B cell (primary cell): ENCODE data around the gene DGKZ. TPM values are rescaled to one million over a fixed set of nuclear protein-coding genes. Genes with fewer than 3 reads are reported as not detected.

ENCODE experiments used
- ATAC-seq: fragments of 200-7000 bp; cut with Tn5 transposase; one replicate; pipeline ENCODE4 v1.10.0; 2021; ENCODE audit warnings: low read depth, mild to moderate bottlenecking, moderate number of reproducible peaks, moderate library complexity
- CTCF ChIA-PET: fragments of 350-600 bp; sonication (Branson Sonifier 250); formaldehyde crosslinking; loops from one replicate; lab custom pipeline; 2021; ENCODE audit warnings: antibody characterized with exemption, inconsistent platforms; lab: Charles Lee
- POLR2A ChIA-PET: fragments of 350-600 bp; sonication (Branson Sonifier 250); formaldehyde crosslinking; loops from one replicate; lab custom pipeline; 2021; ENCODE audit warnings: antibody characterized with exemption; lab: Charles Lee
- DNase-seq: peaks from one replicate; pipeline ENCODE4 v3.0.0; 2013
- H2AFZ ChIP-seq: 2 replicates; pipeline ENCODE4 v1.6.1; 2012; ENCODE audit warnings: mild to moderate bottlenecking, low read depth, low read length; ENCODE audit not compliant: insufficient read depth, poor library complexity, severe bottlenecking
- H3K27ac ChIP-seq, 2 donors: 1 replicate in 1 of 2; 2 replicates in 1 of 2; pipeline ENCODE4 v1.5.1; 2012 to 2013; ENCODE audit warnings: low read length in 2 of 2, mild to moderate bottlenecking in 2 of 2, moderate library complexity in 1 of 2
- H3K27me3 ChIP-seq, 4 experiments: fragments of 200-600 bp in 1 of 4; sonication (generic) in 1 of 4; replicated peaks in 1 of 4; 1 replicate in 2 of 4; 2 replicates in 2 of 4; pipeline versions ENCODE4 v1.6.1 to v1.7.0; 2013 to 2016; ENCODE audit warnings: low read length in 3 of 4, mild to moderate bottlenecking in 2 of 4, mixed read lengths in 1 of 4, moderate library complexity in 1 of 4; ENCODE audit not compliant: insufficient read depth in 4 of 4, control insufficient read depth in 3 of 4; ENCODE audit errors: control extremely low read depth in 1 of 4
- H3K36me3 ChIP-seq, 2 experiments: replicated peaks in 1 of 2; 1 replicate in 1 of 2; 2 replicates in 1 of 2; pipeline versions ENCODE4 v1.6.1 to v1.7.1; 2013; ENCODE audit warnings: low read length in 1 of 2; ENCODE audit not compliant: insufficient read depth in 2 of 2, control insufficient read depth in 1 of 2; ENCODE audit errors: control extremely low read depth in 1 of 2, extremely low read depth in 1 of 2
- H3K4me1 ChIP-seq, 2 donors: fragments of 200-600 bp in 1 of 2; sonication (generic) in 1 of 2; 1 replicate in 1 of 2; 2 replicates in 1 of 2; pipeline versions ENCODE4 v1.5.1 to v1.6.1; 2013 to 2017; ENCODE audit warnings: low read length in 2 of 2; ENCODE audit not compliant: control insufficient read depth in 2 of 2, insufficient read depth in 2 of 2
- H3K4me2 ChIP-seq: replicated peaks from 2 replicates; pipeline ENCODE3; 2012; ENCODE audit warnings: mild to moderate bottlenecking, low read depth, low read length; ENCODE audit not compliant: poor library complexity, severe bottlenecking
- H3K4me3 ChIP-seq, 5 experiments: fragments of 200-600 bp in 1 of 5; sonication (generic) in 1 of 5; 1 replicate in 3 of 5; 2 replicates in 2 of 5; pipeline versions ENCODE4 v1.5.1 to v1.7.0; 2011 to 2016; ENCODE audit warnings: low read length in 4 of 5, mild to moderate bottlenecking in 4 of 5, low read depth in 2 of 5, control low read depth in 1 of 5, moderate library complexity in 1 of 5; ENCODE audit not compliant: insufficient read depth in 1 of 5; ENCODE audit errors: control extremely low read depth in 1 of 5, extremely low read depth in 1 of 5
- H3K79me2 ChIP-seq: fragments of 200-600 bp; sonication (generic); one replicate; pipeline ENCODE4 v1.6.0; 2016; ENCODE audit warnings: low read length; ENCODE audit not compliant: control insufficient read depth, insufficient read depth
- H3K9ac ChIP-seq: fragments of 200-600 bp; sonication (generic); 2 replicates; pipeline ENCODE4 v1.6.1; 2017; ENCODE audit warnings: mild to moderate bottlenecking, low read length, moderate library complexity
- H3K9me3 ChIP-seq, 3 donors: one replicate each; pipeline versions ENCODE4 v1.6.1 to v1.7.1; 2013; ENCODE audit warnings: low read length in 2 of 3; ENCODE audit not compliant: control insufficient read depth in 2 of 3, insufficient read depth in 1 of 3; ENCODE audit errors: control extremely low read depth in 1 of 3
- H4K20me1 ChIP-seq: 2 replicates; pipeline ENCODE4 v1.6.0; 2012; ENCODE audit warnings: mild to moderate bottlenecking, low read length; ENCODE audit not compliant: insufficient read depth, control insufficient read depth, poor library complexity, severe bottlenecking
- H3K27ac Mint-ChIP-seq: one replicate; pipeline ENCODE4 v1.8.0; 2021; ENCODE audit warnings: mixed read lengths
- H3K27me3 Mint-ChIP-seq: one replicate; pipeline ENCODE4 v1.8.0; 2021; ENCODE audit warnings: mixed read lengths
- H3K4me1 Mint-ChIP-seq: one replicate; pipeline ENCODE4 v1.8.0; 2021; ENCODE audit warnings: mixed read lengths
- H3K4me3 Mint-ChIP-seq: one replicate; pipeline ENCODE4 v1.8.0; 2021; ENCODE audit warnings: mixed read lengths
- H3K9me3 Mint-ChIP-seq: one replicate; pipeline ENCODE4 v1.8.0; 2022; ENCODE audit warnings: mixed read lengths; ENCODE audit not compliant: insufficient read depth
- EZH2 ChIP-seq: IDR thresholded peaks from 2 replicates; pipeline ENCODE4 v1.6.1; 2012; ENCODE audit warnings: borderline replicate concordance, low read depth, mild to moderate bottlenecking, moderate library complexity, low read length; ENCODE audit not compliant: insufficient read depth, poor library complexity, severe bottlenecking
- WGBS: methylation state at CpG from one replicate; pipeline ENCODE4 v1.1.5; 2013; ENCODE audit warnings: missing lambda C conversion rate; ENCODE audit not compliant: insufficient coverage; 5-methylcytosine and 5-hydroxymethylcytosine counted together
- intact Hi-C: fragments of 100-400 bp; cut with micrococcal nuclease; formaldehyde crosslinking; loops from one replicate; pipeline ENCODE4 v1.10.0; 2022
- polyA plus RNA-seq: library from polyadenylated mRNA; depleted of rRNA; stranded (reverse); fragments of >200 nt; gene quantifications from 2 replicates; pipeline ENCODE4 v1.2.3, GENCODE V29; 2012
- total RNA-seq, 2 donors: library from RNA; stranded (reverse); fragments of 120-200 nt in 1 of 2; gene quantifications; 1 replicate in 1 of 2; 2 replicates in 1 of 2; pipeline versions ENCODE4 v1.2.3 to v1.2.4, GENCODE V29; 2013 to 2022
- TF ChIP-seq, protein P1 (sequence below): fragments of 200-600 bp; IDR thresholded peaks from one replicate; pipeline ENCODE4 v1.8.0; 2022; ENCODE audit warnings: antibody characterized with exemption, mild to moderate bottlenecking

DGKZ gene
- total and polyA plus RNA-seq, 2 donors (not counting 1 experiment from before 2014, with no cell fraction given): 56.6 to 79.5 TPM

DNA sequence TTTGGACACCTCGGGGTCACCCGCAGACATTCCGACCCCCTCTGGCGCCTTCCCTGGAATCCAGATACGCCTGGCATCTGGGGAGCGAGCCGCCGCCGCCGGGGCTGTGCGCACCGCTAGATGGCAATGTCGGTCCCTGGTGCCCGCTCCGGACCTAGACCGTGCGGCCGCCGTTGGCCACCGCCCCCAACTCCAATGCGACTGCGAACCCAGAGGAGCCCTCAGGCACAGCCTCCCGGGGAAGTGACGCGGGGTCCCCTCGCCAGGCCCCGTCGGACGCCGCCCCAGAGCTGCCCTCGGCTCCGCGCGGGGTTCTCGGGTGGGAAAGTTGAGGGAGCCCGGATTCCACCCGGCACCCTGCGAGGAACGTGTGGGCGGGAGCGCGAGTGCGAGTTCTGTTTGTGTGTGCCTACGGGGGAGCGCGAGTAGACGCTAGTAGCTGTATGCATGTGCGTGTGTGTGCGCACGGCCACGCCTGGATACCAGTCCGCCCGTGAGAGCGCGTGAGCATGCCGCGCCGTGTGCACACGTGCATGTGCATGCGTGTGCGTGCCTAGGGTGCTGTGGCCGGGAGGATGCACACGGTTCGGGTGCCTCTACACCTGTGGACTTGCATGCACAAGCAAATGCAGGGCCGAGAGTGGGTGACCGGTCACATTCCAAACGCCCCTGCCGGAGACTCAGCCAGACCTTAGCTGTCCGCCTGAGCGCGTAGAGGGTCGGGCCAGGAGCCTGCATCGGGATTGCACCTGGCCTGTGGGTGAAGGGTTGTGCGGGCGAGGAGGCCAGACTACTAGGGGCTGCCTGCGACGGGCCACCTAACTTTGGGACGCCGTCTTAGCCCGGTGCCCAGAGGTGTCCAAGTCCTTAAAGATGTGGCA, 42.4 kb downstream of the DGKZ start:
- peak; percentile 35 for ATAC-seq
- 4% methylated on average over 80 of the region's 80 CpGs for WGBS
- Mint-ChIP-seq H3K4me3 (peak overlapping the region; percentile 54), H3K9me3 (no peaks in the 10 kb centered on the region), H3K4me1 (peaks cover 19% of the 10 kb centered on the region), H3K27me3 (peaks cover 56% of the 10 kb centered on the region), H3K27ac (peak overlapping the region; percentile 37)
- peaks cover 0 to 33% (median 0%) of the 10 kb centered on the region in 3 donors for H3K9me3 ChIP-seq
- peak overlapping the region; percentile 81 for H3K4me2 ChIP-seq
- H3K9ac ChIP-seq: peak overlapping the region; percentile 50
- no peaks in the 10 kb centered on the region for H3K36me3 ChIP-seq
- H3K4me1 ChIP-seq: peaks cover 28 to 43% of the 10 kb centered on the region in 2 donors
- CTCF ChIA-PET: interaction anchor here (0.6 to 2.3 kb wide), 6 partner anchors 12 to 1268 kb away, joined by 3 to 10 read pairs (median 4); partner anchors contain the start of gene ATG13
- H4K20me1 ChIP-seq: peaks cover 21% of the 10 kb centered on the region
- H3K27ac ChIP-seq: no peak overlapping the region
- H3K27me3 ChIP-seq: peaks cover 0 to 77% (median 41%) of the 10 kb centered on the region in 4 experiments
- H3K4me3 ChIP-seq: peak overlapping the region in 3 of 5 experiments; percentile 0 to 40 (median 25)
- TF ChIP-seq, protein P1, sequence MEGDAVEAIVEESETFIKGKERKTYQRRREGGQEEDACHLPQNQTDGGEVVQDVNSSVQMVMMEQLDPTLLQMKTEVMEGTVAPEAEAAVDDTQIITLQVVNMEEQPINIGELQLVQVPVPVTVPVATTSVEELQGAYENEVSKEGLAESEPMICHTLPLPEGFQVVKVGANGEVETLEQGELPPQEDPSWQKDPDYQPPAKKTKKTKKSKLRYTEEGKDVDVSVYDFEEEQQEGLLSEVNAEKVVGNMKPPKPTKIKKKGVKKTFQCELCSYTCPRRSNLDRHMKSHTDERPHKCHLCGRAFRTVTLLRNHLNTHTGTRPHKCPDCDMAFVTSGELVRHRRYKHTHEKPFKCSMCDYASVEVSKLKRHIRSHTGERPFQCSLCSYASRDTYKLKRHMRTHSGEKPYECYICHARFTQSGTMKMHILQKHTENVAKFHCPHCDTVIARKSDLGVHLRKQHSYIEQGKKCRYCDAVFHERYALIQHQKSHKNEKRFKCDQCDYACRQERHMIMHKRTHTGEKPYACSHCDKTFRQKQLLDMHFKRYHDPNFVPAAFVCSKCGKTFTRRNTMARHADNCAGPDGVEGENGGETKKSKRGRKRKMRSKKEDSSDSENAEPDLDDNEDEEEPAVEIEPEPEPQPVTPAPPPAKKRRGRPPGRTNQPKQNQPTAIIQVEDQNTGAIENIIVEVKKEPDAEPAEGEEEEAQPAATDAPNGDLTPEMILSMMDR: peak; percentile 62
- no peak for TF ChIP-seq EZH2
- no peaks in the 10 kb centered on the region for H3K79me2 ChIP-seq
- intact Hi-C loops: loop anchor here (2.0 kb wide), 1 partner anchor 149 kb away; no protein-coding TSS in a partner anchor
- peak; percentile 59 for DNase-seq
- peak overlapping the region; percentile 45 for H2AFZ ChIP-seq
- POLR2A ChIA-PET: no interaction called here
